ENCODE results near the gene LACTBL1. TPM values are rescaled to one million over a fixed set of nuclear protein-coding genes. Genes with fewer than 3 reads are reported as not detected.

Gene LACTBL1
- total RNA-seq, 1 donor from 2014 or later: not detected

GRCh38 chr1:22917989-22918388 is 54.7 kb downstream of the LACTBL1 start:
- no peak for DNase-seq (ENCODE audit: low spot score)
- intact Hi-C loops (cut with DNase I): no loop called here

- intact Hi-C loops (cut with DNase I): no loop called here
- DNase-seq (ENCODE audit: low spot score): no peak
Measured at GRCh38 chr1:22916471-22916820, 56.2 kb downstream of the LACTBL1 start.

GRCh38 chr1:22915816-22916470 is 56.7 kb downstream of the LACTBL1 start:
- no peak for DNase-seq (ENCODE audit: low spot score)
- intact Hi-C loops (cut with DNase I): no loop called here

- intact Hi-C loops (cut with DNase I): no loop called here
- no peak for DNase-seq (ENCODE audit: low spot score)
Measured at GRCh38 chr1:22915231-22915630, 57.4 kb downstream of the LACTBL1 start.

- no peak for DNase-seq (ENCODE audit: low spot score)
Measured at GRCh38 chr1:22914633-22915217, 57.9 kb downstream of the LACTBL1 start.

GRCh38 chr1:22914156-22914555 is 58.5 kb downstream of the LACTBL1 start:
- intact Hi-C loops (cut with DNase I): no loop called here
- DNase-seq (ENCODE audit: low spot score): no peak

More at GRCh38 chr1:22914633-22915217, 57.9 kb downstream of the LACTBL1 start:
- intact Hi-C loops (cut with DNase I): no loop called here

GRCh38 chr1:22913421-22914141 is 59.1 kb downstream of the LACTBL1 start:
- intact Hi-C loops (cut with DNase I): no loop called here
- DNase-seq (ENCODE audit: low spot score): no peak

GRCh38 chr1:22912311-22912710 is 60.4 kb downstream of the LACTBL1 start:
- intact Hi-C loops (cut with DNase I): no loop called here
- no peak for DNase-seq (ENCODE audit: low spot score)

- DNase-seq (ENCODE audit: low spot score): no peak
- intact Hi-C loops (cut with DNase I): no loop called here
Measured at GRCh38 chr1:22910986-22911651, 61.5 kb downstream of the LACTBL1 start.

GRCh38 chr1:22910286-22910685 is 62.4 kb downstream of the LACTBL1 start:
- intact Hi-C loops (cut with DNase I): no loop called here
- no peak for DNase-seq (ENCODE audit: low spot score)

- DNase-seq (ENCODE audit: low spot score): no peak
- intact Hi-C loops (cut with DNase I): no loop called here
Measured at GRCh38 chr1:22908880-22909426, 63.7 kb downstream of the LACTBL1 start.

- intact Hi-C loops (cut with DNase I): no loop called here
- DNase-seq (ENCODE audit: low spot score): no peak
Measured at GRCh38 chr1:22907528-22907927, 65.1 kb downstream of the LACTBL1 start.

GRCh38 chr1:22906968-22907367 is 65.7 kb downstream of the LACTBL1 start:
- no peak for DNase-seq (ENCODE audit: low spot score)
- intact Hi-C loops (cut with DNase I): no loop called here

GRCh38 chr1:22903113-22903512 is 69.6 kb downstream of the LACTBL1 start:
- no peak for DNase-seq (ENCODE audit: low spot score)
- intact Hi-C loops (cut with DNase I): no loop called here

Other genes starting within 250 kb of the LACTBL1 start
- gene TEX46, start 43.0 kb upstream of the LACTBL1 start, total RNA-seq: not detected
- gene KDM1A, start 46.6 kb upstream of the LACTBL1 start, total RNA-seq: 25.8 TPM
- 46.5 TPM for gene LUZP1, start 196.0 kb upstream of the LACTBL1 start, total RNA-seq
- gene HTR1D, start 244.6 kb upstream of the LACTBL1 start, total RNA-seq: not detected

All from cardiac septum (tissue), 1 donor.